HFF-Myc (cell line): ENCODE data around the gene PARD6B.

Experiments used
- DNase-seq: peaks from one replicate; pipeline ENCODE4 v3.0.0-alpha.2; 2011; ENCODE audit warnings: low read depth; ENCODE audit errors: extremely low read depth
- H3K4me3 ChIP-seq: replicated peaks from 2 replicates; pipeline ENCODE4 v1.5.1; 2011; ENCODE audit warnings: low read depth, mild to moderate bottlenecking, control low read depth, low read length
- CTCF ChIP-seq: IDR thresholded peaks from 2 replicates; pipeline ENCODE4 v1.5.1; 2012; ENCODE audit warnings: mild to moderate bottlenecking, low read depth, low read length, control low read depth; ENCODE audit errors: missing control alignments

Gene PARD6B

GRCh38 chr20:50689864-50690649 lies 41.3 kb upstream of the PARD6B start:
- no peak for DNase-seq
- no peak for TF ChIP-seq CTCF
- H3K4me3 ChIP-seq: peak overlapping the region; percentile 46

GRCh38 chr20:50690650-50691572 lies 40.5 kb upstream of the PARD6B start, which contains the start of gene RIPOR3:
Gene RIPOR3, minus strand, starts transcription at chr20:50691542. Its CDS starts 414 bp downstream, at chr20:50691128.
- no peak for TF ChIP-seq CTCF
- H3K4me3 ChIP-seq: peak within 1 kb of the TSS; percentile 46
- DNase-seq: no peak

- DNase-seq: no peak
- H3K4me3 ChIP-seq: peak overlapping the region; percentile 46
- TF ChIP-seq CTCF: no peak
Observed at GRCh38 chr20:50691573-50692551, 39.5 kb upstream of the PARD6B start.

GRCh38 chr20:50692552-50692933 lies 38.8 kb upstream of the PARD6B start:
- H3K4me3 ChIP-seq: no peak overlapping the region
- no peak for TF ChIP-seq CTCF
- no peak for DNase-seq

- no peak for DNase-seq
- H3K4me3 ChIP-seq: no peak overlapping the region
- TF ChIP-seq CTCF: no peak
Observed at GRCh38 chr20:50693001-50693400, 38.4 kb upstream of the PARD6B start.
